GM19452 (cell line): ENCODE data around the gene GAGE12J.
"Not testable (repeated sequence)": the region's sequence is repeated elsewhere in the genome, so short reads cannot be mapped to it uniquely, and the experiment has no call there.

Source experiments
- ATAC-seq: cut with Tn5 transposase; IDR thresholded peaks from one replicate; pipeline ENCODE4 v1.9.1; 2021; ENCODE audit not compliant: unreplicated experiment

GAGE12J gene, protein sequence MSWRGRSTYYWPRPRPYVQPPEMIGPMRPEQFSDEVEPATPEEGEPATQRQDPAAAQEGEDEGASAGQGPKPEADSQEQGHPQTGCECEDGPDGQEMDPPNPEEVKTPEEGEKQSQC

DNA sequence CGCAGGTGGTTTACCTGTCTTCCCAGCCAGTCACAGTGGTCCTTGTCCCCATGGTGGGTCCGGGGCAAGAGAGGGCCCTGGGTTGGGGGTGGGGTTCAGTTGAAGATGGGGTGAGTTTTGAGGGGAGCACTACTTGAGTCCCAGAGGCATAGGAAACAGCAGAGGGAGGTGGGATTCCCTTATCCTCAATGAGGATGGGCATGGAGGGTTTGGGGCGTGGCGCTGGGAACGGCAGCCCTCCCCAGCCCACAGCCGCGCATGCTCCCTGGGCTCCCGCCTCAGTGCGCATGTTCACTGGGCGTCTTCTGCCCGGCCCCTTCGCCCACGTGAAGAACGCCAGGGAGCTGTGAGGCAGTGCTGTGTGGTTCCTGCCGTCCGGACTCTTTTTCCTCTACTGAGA lies at the start of gene GAGE12J:
GAGE12J (plus strand) TSS at position 301 of the 400 bp plus-strand sequence. CDS start 1,157 bp downstream, outside the sequence.
- not testable (repeated sequence) for ATAC-seq

DNA sequence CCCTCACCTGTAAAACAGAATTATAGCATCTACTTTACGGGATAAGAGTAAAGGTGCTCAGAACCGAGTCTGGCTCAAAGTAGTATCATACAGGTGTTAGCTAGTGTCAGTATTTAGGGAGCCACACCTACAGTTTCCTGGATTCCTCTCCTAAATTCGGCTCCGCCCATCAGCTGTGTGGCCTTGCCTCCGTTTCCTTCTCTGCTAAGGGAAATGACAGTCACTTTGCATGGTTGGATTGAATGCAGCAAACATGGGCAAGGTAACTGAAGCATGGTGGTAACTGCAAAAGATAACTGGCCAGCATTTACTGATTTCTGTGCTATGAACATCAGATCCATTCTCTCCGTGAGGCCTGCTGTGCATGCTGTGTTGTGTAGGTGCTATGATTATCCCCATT lies 49.4 kb upstream of the GAGE12J start:
- no peak for ATAC-seq

DNA sequence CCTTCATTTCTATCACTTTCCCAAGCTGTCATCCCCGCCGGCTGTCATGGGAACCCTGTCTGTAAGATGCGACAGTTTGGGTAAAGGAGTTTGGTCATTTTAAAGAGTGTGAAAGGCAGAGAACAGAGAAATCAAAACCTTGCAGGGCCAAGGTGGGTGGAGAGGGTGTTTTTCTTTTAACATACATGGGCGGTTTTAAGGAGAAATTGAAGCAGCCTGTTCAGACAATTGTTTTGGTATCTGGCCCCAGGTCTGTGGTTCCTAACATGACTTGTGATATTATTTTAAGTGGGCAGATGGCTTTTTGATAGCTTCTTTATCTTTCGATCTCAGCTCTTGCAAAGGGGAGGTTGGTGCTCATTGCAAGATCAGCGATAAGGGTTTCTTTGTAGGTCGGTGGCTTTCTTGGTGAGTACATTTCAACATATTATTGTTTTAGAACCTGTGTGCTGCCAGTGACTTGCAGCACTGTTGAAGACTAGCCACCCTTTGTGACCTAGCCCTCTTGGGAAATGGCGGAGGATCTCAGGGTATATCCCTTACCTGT lies 48.6 kb upstream of the GAGE12J start:
- no peak for ATAC-seq

DNA sequence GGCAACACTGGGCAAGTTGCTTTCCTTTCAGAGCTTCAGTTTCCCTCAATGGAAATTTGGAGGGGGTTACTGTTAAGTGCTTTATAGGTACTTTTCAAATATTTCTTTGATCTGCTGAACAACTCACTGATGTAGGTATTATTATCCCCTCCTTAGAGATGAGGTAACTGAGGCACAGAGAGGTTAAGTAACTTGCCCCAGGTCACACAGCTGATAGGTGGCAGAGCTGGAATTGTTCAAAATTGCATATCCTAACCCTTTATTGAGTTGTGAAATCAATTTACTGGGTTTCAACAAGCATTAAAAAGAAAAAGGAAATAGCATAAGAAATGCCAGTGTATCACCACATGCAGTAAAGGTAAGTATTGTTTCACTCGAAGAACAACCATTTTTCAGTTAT lies 45.6 kb upstream of the GAGE12J start:
- ATAC-seq: no peak

DNA sequence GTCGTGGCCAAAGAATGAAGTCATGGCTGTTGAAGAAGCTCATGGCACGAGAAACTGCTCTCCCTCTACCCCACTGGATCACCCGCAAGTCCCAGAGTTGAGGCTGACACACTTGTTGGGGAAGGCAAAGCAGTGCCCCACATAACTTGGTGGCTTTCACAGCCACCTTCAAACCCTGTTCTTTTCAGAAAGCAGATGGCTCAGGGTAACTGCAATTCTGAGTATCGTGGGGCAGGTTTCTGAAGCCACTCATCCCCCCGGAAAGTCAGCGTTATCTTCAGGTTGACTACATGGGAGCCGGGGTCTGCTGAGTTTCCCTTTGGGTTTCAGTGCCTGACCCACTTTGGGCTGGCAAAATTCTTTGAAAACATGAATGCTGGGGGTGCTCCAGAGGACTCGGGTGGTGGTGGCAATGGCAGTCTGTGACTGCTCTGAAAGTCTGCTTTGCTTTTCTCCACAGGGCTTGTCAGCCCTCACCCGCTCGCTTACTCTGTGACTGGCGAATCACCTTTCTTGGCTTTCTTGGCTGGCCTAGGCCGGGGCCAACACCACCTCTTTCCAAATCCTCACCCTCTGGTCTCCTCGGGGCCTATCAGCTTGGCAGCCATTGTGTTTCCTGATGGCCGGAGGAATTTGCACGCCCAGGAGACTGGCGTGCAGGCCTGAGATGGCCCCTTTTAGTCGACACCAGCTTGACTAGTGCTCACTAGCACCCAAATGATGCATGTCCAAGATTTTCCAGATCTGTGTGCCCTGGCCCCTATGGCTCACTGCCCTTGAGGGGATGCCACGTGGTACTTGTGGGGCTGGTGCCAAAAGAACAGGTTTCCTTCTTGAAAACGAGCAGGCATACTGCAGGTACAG lies 44.9 kb upstream of the GAGE12J start:
- ATAC-seq: no peak

DNA sequence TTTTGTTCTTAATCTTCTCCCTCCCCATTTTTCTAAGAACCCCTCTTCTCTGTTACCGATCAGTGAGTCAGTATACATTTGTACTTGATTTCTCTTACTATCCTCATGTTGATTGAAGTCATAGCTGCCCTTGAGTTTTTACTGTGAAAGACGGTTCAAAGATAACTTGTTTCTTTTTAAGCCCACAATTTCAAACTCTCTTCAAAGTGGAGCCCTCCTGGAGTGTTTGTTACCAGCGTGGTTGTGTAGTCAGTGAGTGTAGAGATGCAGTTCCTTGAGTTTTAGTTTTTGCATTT lies 44.4 kb upstream of the GAGE12J start:
- no peak for ATAC-seq

DNA sequence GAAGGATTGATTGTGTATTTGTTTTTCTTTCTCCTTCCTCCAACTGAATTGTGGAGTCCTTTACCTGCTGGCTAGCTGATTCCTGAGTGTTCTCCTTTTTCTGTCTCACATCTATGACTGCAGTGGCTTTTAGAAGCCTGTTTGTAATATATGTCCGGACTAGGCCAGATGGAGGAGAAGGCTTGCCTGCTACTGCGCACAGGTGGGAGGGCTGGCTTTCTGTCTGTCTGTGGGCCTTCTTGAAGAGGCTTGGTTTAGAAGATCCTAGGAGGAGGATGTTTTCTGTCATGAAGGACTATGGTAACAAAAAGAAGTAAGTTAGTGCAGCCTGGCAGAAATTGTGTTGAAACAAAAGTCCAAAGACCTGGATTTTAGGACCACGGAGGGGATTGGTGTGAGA lies 43.8 kb upstream of the GAGE12J start:
- no peak for ATAC-seq

DNA sequence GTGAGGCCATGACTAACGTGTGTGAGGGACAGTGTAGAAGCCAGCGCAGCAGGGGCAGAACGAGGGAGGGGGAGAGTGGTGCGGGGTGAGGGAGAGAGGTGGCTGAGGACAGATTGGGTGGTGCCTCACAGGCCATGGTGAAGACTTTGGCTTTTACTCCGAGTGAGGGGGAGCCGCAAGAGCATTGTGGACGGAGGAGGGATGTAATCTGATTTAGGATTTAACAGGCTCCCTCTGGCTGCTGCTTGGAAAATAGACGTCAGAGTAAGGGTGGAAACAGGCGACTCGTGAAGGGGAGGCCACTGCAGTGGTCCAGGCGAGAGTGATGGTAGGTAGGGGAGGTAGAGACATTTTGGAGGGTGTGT lies 39.2 kb upstream of the GAGE12J start:
- ATAC-seq: no peak

DNA sequence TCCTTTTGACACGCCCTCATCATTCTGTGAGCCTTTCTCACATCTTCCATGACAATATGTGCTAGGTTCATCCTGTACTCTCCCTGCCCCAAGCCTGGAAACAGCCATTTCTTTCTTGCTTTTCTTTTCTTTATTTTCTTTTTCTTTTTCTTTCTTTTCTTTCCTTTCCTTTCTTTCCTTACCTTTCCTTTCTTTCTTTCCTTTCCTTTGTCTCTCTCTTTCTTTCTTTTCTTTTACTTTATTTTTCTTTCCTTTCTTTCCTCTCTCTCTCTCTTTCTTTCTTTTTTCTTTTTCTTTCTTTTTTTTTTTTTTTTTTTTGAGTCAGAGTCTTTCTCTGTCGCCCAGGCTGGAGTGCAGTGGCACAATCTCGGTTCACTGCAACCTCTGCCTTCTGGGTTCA lies 37.6 kb upstream of the GAGE12J start:
- ATAC-seq: no peak

DNA sequence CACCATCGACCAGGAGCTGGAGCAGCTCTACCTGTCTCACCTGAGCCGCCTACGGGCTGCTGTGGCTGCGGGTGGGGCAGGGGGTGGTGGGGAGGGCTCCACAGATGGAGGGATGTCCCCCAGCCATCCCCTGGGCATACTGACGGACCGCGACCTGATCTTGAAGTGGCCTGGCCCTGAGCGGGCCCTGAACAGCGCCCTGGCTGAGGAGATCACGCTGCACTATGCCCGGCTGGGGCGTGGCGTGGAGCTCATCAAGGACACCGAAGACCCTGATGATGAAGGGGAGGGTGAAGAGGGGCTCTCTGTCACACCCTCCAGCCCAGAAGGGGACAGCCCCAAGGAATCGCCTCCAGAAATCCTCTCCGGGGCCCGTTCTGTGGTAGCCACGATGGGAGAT lies 35.7 kb upstream of the GAGE12J start:
- ATAC-seq: no peak

DNA sequence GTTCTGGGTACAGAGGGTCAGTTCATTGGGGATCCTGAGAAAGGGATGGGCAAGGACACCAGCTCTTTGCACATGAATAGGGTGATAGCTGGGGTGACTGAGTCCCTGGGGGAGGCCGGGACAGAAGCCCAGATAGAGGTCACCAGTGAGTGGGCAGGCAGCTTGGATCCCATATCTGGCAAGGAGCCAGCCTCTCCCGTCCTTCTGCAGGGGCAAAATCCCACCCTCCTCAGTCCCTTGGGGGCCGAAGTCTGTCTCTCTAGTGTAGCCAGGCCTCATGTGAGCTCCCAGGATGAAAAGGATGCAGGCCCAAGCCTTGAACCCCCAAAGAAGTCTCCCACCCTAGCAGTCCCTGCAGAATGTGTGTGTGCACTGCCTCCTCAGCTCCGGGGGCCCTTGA lies 35.3 kb upstream of the GAGE12J start:
- ATAC-seq: no peak

DNA sequence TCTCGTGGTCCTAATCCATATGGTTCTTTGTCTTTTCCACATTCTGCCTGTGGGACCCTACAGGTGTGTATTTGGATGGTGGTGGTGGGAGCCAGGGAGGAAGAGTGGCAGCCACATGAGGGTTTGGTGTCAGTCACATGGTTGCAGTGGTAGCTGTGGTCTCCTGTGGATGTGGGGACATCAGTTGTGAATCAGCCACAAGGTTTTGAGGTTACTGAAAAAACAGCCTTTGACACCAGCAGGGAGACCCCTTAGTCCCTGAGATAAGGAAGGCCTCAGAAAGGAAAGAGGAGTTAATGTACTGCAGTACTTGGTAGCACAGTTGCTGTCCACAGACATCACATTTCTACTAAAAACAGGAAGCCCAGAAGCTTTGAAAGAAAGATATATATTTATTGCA lies 34.2 kb upstream of the GAGE12J start:
- no peak for ATAC-seq

DNA sequence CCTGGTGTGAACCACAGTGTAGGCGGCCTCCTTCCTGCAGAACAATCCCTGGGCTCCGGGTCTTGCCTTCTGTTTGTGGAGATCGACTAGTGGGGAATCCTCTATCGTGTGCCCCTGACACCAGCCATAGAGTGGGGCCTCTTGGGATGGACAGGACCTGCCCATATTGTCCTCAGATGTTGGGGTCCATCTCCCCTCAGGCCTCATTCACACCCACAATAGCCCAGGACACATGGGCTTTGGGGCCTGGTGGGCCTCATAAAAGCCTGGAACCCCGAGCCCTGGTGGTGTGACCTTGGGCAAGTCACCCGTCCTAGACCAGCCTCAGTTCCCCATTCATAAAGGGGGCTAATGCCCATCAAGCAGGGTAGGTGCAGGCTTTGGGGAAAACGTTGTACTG lies 31.6 kb upstream of the GAGE12J start:
- ATAC-seq: no peak

DNA sequence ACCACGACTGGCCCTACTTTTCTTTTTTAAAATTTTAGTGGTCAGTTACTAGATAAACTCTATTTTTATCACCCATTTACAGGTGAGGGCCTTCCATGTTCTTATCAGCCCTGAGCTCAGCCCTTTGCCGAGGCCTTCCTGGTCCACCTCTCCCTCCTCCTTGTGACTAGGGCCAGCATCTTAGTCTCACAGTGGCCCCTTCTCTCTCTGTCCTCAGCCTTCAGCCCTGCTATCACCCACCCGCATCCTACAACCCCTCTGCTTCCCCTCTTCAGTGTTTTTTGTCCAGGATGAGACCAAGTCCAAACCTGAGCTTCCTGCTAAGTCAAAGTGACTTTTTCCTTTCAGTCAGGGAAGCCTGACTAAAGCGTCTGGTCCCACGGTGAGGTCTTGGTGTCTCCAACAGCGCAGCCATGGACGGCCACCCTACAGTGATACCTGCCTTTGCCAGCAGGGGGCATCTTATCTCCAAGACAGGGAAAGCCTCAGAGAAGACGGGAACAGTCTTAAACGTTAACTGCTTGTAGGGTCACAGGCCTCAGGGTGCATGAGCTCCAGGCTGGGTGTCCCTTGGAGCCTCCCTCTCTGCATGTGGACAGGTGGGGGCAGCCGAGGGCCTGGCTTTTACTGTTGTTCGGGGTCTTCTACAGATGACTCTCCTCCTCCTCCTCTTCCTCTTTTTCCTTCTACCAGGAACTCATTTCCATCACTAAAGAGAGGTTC lies 30.1 kb upstream of the GAGE12J start:
- ATAC-seq: no peak

DNA sequence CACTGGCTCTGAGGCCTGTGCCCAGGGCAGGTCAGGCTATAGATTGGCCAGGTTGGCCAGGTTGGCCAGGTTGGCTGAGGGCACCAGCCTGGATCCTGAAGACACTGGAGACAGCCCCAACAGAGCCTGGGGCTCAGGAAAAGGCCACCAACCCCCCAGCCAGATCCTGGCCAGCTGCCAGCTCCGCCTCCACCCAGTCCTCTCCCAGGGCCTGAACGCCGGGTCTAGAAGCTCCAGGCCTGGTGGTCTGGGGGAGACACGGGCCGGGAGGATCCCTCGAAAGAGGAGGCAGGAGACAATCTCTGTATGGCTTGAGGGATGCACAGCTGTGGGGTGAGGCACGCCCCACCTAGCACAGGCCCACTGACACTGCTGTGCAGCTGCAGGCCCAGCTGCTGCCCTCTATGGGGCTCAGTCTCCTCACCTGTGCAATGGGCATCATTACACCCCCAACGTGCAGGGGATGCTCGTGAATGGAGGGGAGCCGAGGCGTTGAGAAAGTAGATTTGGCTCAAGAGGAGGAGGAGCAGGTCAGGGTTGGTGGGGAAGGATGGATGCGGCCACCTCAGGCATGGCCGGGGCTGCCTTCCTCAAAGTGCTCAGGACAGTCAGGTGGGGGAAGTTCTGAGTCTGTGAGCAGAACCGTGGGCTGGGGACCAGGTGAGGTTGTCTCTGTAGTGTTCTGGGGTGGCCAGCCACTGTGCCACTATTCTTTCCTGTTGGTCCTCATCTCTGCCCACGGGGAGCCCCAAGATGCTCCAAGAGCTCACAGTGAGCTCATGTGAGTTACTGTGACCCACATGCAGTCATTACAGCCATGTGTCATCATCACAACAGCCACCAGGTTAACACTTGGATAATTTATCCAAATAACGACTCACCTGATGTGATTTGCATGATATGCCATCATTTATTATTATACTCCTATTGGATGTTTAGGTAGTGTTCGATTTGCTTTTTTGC lies 29.2 kb upstream of the GAGE12J start:
- no peak for ATAC-seq

DNA sequence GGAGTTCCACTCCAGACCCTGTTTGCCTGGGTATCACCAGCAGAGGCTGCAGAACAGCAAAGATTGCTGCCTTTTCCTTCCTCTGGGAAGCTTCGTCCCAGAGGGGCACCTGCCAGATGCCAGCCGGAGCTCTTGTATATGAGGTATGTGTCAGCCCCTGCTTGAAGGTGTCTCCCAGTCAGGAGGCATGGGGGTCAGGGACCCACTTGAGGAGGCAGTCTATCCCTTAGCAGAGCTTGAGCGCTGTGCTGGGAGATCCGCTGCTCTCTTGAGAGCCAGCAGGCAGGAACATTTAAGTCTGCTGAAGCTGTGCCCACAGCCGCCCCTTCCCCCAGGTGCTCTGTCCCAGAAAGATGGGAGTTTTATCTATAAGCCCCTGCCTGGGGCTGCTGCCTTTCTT lies 22.5 kb upstream of the GAGE12J start:
- not testable (repeated sequence) for ATAC-seq

DNA sequence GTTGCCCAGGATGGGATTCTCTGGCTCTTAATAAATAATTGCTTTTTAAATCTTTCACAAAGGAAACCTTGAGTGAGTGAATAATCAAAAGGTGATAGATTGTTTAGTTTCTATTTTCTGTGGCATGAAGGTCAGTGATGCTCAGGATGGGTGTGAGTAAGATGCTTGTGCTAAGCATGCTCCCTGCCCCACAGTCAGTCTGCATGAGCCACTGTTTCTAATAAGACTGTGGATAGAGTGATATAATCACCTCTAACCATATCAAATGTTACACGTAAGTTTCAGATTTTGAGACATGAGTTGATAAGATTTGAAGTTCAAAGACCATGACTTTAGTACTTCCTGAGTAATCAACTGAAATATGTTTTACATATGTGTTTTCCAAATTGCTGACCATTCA lies 21.1 kb upstream of the GAGE12J start:
- ATAC-seq: no peak

DNA sequence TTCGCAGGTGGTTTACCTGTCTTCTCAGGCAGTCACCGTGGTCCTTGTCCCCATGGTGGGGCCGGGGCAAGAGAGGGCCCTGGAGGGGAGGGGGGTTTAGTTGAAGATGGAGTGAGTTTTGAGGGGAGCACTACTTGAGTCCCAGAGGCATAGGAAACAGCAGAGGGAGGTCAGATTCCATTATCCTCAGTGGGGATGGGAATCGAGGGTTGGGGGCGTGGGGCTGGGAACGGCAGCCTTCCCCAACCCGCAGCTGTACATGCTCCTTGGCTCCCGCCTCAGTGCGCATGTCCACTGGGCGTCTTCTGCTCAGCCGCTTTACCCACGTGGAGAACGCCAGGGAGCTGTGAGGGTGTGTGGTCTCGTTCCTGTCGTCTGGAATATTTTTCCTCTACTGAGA lies 18.5 kb upstream of the GAGE12J start, which contains the start of gene GAGE10:
GAGE10 (plus strand) TSS at position 301 of the 400 bp plus-strand sequence. CDS start 1,214 bp downstream, outside the sequence.
- ATAC-seq: no peak

DNA sequence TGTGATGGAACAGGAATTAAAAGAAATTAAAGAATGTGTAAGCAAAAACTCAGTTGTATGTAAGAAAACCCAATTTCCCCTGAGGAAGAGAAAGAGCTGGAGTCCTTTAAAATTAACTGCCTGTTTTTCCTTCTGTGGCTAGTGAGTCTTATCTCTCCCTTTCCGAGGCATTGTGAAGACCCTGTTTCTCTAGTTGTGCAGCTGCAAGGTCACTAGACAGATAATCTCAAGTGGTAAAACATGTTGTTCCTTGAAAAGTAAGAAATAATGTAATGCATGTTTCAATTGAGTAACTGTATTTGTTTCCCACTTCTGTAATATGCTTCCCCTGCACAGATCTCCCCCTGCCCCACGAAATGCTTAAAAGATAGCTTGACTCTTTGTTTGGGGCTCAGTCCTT lies 14.1 kb upstream of the GAGE12J start:
- ATAC-seq: not testable (repeated sequence)

DNA sequence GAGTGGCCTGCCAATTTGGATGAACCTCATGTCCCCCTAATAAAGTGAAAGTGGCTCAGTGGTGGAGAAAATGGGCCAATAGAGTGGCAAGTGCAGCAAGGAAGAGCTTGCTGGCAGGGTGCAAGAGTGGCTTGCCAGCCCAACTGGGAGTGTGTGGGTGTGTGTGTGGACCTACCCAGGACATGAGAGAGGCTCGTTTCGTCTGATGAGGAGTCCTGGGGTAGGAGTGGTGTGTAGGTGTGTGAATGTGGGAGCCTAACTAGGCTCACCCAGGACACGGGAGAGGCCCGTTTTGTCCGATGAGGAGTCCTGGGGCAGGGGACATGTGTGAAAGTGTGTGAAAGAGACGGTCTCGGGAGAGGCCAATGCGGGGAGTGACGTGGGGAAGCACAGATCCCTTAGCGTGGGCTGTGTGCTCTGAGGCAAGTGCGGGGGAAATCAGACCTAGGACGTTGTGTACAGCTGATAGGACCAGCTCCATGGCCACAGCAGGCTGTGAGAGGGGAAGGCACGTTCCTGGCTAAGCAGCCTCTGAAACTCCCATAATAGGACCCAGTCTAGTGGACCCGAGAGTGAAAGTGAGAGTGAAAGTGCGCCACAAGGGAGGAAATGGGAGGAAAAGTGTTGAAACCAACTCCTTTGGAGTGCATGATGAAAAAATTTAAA lies 13.1 kb upstream of the GAGE12J start:
- ATAC-seq: no peak
